HG02610 (cell line): ENCODE measurements around the gene PLET1.

ENCODE experiments used
- ATAC-seq: cut with Tn5 transposase; IDR thresholded peaks from one replicate; pipeline ENCODE4 v1.9.1; 2021; ENCODE audit warnings: mild to moderate bottlenecking, moderate library complexity; ENCODE audit not compliant: unreplicated experiment

Gene PLET1

DNA sequence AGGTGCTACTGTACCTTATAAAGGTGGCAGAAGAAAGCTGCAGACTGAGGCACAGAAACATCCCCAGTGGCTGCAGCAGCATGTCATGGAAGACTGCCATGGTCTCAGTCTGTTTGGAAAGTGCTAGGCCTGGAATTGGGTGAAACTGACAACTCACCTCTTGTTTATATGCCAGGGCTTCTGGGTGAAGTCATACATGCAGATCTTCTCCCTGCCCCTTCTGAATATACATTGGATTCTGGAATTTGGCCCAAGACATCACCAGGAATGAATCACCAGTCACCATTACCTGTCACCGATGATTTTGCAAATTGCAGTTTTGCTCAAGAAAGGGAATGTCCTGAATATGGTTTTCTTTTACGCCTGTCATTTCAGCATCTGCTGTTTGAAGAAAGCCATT, at the start of gene PLET1:
TSS of gene PLET1 (minus strand) at position 371 of the 400 bp plus-strand sequence. CDS start at position 100, 271 bp downstream.
- no peak for ATAC-seq

GRCh38 chr11:112310419-112310818, 49.8 kb upstream of the PLET1 start:
- ATAC-seq = no peak

DNA sequence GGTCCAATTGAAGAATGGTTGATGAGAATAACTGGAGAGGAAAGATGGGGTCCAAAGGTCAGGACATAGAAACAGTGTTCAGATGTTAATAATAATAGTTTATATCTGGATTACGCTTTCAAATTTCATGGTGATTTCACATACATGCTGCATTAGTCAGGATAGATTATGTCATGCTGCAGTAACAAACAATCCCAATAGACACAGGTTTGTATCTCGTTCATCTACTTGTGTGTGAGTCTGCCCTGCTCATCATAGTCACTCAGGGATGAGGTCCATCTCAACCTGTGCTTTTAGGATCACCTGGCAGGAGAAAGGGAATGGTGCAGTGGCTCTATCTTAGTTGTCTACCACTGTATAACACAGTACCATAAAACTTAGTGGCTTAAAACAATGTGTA, 48.0 kb upstream of the PLET1 start:
- no peak for ATAC-seq

DNA sequence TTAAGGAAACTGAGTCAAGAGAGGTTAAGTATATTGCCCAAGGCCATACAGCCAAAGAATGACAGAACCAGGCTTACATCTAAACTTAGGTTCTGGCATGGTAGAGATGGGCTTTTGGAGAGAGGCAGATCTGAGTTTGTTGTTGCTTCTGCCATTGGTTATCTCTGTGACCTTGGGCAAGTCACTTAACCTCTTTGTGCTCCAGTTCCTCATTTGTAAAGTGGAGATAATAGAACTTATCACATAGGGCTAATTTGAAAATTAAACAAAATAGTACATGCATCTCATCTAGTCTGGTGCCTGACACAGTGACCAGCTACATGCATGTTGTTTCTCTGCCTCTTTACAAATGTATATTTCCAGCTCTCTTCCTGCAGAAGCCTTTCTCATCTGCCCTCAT, 47.0 kb upstream of the PLET1 start:
- ATAC-seq = no peak

- ATAC-seq = no peak
Observed at GRCh38 chr11:112306230-112306629, 45.6 kb upstream of the PLET1 start.

- no peak for ATAC-seq
Observed at GRCh38 chr11:112304914-112305313, 44.3 kb upstream of the PLET1 start.

- ATAC-seq = no peak
Observed at GRCh38 chr11:112303616-112304015, 43.0 kb upstream of the PLET1 start.

GRCh38 chr11:112302226-112302868, 41.7 kb upstream of the PLET1 start:
- ATAC-seq = no peak

- no peak for ATAC-seq
Observed at GRCh38 chr11:112300094-112300786, 39.6 kb upstream of the PLET1 start.

GRCh38 chr11:112298535-112298934, 37.9 kb upstream of the PLET1 start:
- ATAC-seq = no peak

DNA sequence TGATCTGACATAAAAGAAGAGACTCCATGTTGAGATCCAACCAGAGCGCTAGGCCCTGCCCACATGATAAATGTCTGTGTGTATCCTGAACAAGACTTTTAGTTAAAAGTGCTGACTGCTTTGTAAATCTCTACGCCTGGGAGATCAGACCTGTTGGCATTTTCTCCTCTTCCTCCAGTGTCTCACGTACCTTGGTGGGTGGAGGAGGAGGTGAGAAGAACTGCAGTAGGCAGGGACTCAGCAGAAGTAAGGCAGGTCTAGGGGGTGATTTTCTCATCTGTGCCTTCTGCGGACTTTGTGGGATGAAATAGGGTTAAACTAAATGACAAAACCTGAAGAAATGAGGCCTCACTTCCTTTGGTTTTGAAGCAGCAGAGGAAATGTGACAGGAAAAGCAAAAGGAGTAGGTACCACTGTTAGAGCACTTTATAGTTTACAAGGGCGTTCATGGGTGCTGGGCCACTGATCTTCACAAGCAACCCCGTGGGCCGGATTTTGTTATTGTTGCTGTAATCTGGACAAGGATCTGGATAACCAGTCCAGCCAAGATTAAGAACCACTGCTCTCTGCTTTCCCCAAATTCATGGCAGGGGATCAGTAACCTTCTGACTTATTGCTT, 36.7 kb upstream of the PLET1 start:
- no peak for ATAC-seq

GRCh38 chr11:112296044-112296443, 35.4 kb upstream of the PLET1 start:
- ATAC-seq = no peak

- ATAC-seq = no peak
Observed at GRCh38 chr11:112294688-112295340, 34.2 kb upstream of the PLET1 start.

GRCh38 chr11:112293614-112294013, 33.0 kb upstream of the PLET1 start:
- ATAC-seq = no peak

GRCh38 chr11:112292785-112293407, 32.2 kb upstream of the PLET1 start:
- no peak for ATAC-seq

GRCh38 chr11:112292188-112292587, 31.5 kb upstream of the PLET1 start:
- no peak for ATAC-seq

- no peak for ATAC-seq
Observed at GRCh38 chr11:112291191-112291590, 30.5 kb upstream of the PLET1 start.

DNA sequence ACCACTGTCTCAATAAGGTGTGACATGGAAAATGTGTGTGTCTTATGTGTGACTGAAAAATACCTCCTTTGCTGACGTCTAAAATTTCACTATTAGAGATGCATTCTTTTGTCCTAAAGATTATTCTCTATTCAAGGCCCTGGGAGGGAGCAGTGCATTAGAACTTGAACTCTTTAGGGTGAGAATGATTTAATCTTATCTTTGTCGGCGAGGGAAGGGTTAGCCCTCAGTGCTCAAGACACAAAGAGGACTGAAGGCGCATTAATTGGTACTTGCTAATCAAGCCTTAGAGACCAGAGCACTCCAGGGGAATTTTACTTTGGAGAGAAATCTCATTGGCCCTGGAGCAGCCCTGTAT, 29.8 kb upstream of the PLET1 start:
- no peak for ATAC-seq

DNA sequence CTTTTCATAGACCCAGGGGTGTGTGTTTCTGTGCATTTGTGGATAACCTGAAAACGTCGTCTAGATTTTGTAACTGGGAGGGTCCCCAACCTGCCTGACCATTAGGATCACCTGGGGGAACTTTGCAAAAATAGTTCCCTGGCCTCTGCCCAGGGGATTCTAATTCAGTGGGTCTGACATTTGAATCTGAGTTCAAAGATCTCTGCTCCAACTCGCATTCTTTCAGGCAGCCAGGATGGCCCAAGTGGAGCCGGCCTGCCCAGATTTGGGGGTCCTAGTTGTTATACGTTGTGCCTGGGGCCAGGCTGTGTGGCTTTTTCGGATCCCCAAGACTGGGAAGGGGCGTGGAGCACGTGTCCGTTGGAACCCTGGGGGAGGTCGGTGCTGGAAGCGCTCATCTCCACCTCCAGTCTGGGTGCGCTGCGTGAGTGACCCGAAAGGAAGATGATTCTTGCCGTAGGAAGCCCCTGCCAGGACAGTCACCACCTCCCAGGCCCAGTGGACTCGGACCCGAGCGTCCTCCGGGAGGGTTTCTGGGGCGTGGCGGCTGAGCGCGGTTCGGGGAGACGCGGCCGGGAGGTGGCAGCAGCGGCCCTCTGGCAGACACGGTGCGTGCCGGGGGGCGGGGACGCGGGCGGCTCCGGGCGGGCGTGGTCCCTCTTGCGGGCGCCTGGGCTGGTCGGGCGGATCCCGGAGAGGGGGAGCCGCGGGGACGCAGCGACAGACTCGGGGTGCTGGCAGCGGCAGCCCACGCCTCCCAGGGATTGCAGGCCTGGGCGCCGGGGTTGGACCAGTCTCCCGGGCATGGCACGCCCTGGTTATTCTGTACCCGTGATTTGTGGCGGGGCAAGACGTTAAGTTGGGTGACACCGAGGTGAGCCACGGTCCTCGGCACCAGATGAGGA, 29.2 kb upstream of the PLET1 start:
- ATAC-seq = peak; percentile 89

GRCh38 chr11:112288021-112288420, 27.4 kb upstream of the PLET1 start:
- ATAC-seq = no peak
